ENCODE measurements around the gene KLHL29. TPM values are rescaled to one million over a fixed set of nuclear protein-coding genes. Genes with fewer than 3 reads are reported as not detected.

The KLHL29 gene
- total RNA-seq, 1 donor from 2014 or later = 3.3 TPM

DNA sequence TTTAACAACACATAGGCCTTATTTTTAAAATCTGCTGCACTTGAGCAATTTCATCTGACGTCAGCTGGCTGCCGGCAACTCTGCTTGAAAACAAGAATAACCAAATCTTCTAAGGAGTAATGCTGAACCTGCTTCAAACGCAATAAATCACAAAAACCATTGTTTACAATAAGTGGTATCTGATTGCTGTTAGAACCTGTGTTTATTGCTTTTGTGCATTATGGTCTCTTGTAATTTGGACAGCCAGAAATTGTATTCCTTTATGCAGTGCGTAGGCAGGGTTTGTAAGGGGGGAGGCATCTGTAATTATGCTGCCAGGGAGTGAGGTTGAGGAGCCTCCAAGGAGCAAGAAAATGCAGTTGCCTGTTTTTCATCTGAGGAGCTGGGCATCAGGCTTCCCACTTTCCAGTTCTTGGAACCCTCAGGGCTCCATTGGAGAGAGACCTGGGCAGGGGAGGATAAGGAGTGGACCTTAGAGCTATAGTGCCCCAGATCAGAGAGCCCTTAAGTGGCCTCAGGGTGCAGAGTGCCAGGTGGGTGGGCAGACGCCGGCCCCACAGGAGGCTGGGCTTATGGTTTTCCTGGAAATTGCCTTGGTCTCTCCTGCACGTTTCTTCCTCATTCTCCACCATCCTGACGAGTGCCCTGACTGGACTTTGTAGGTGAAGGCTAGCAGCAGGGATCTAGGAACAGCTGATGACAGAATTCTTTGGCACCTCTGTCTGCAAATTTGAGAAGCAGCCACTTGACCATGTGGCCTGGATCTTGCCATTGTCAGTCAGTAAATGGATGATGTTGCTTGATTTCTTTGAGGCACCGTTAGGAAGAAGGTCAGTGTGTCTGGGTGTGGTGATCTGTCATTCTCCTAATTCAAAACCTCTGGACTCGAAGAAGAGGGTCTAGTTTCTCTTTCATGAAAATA lies 129.2 kb downstream of the KLHL29 start:
- Mint-ChIP-seq H3K36me3 (ENCODE audit: low read depth) (no peaks in the 10 kb centered on the region), H3K27me3 (ENCODE audit: insufficient read depth) (peaks cover 29% of the 10 kb centered on the region), H3K4me1 (ENCODE audit: low read depth) (no peaks in the 10 kb centered on the region), H3K4me3 (no peak overlapping the region), H3K27ac (no peak overlapping the region), H3K9me3 (no peaks in the 10 kb centered on the region)
- DNase-seq (ENCODE audit: low spot score) = no peak
- intact Hi-C loops (cut with micrococcal nuclease) = no loop called here

DNA sequence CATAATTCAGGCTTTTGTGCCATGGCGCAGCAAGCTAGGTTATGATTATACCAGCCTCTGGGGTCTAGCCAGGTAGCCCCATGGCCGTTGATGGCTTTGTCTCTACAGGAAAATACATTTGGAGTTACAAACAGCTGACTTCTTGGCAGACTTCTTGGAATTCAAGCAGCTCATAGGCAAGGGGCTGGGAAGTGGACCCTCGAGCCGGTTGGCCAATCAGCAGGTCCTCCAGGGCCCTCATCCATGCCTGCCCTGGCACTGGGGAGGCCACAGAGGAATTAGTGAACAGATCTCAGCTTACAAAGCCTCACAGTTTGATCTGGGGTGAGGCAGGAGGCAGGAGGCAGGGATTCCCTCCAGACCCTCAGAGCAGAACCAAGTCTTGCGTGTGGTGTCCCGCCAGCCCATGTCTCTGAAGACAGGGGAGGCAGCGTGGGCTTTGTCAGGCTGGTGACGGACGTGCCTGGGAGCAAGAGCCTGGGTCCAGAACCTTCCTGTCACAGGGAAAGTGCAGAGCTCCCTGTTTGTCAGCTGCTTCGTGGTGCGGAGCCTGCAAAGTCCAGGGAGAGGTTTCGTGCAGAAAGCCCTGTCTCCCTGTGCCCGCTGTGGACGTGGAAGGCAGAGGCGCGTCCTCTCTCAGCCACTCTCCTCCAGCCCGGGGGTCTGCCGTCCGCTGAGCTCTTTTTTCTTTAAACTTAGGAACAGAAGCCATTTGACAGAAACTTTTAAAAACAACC lies 131.7 kb downstream of the KLHL29 start:
- H3K9me3 Mint-ChIP-seq = no peaks in the 10 kb centered on the region
- H3K27me3 Mint-ChIP-seq (ENCODE audit: insufficient read depth) = peaks cover 26% of the 10 kb centered on the region
- intact Hi-C loops (cut with micrococcal nuclease) = no loop called here
- H3K27ac Mint-ChIP-seq = no peak overlapping the region
- no peak overlapping the region for H3K4me3 Mint-ChIP-seq
- DNase-seq (ENCODE audit: low spot score) = no peak
- H3K36me3 Mint-ChIP-seq (ENCODE audit: low read depth) = no peaks in the 10 kb centered on the region
- H3K4me1 Mint-ChIP-seq (ENCODE audit: low read depth) = no peaks in the 10 kb centered on the region

DNA sequence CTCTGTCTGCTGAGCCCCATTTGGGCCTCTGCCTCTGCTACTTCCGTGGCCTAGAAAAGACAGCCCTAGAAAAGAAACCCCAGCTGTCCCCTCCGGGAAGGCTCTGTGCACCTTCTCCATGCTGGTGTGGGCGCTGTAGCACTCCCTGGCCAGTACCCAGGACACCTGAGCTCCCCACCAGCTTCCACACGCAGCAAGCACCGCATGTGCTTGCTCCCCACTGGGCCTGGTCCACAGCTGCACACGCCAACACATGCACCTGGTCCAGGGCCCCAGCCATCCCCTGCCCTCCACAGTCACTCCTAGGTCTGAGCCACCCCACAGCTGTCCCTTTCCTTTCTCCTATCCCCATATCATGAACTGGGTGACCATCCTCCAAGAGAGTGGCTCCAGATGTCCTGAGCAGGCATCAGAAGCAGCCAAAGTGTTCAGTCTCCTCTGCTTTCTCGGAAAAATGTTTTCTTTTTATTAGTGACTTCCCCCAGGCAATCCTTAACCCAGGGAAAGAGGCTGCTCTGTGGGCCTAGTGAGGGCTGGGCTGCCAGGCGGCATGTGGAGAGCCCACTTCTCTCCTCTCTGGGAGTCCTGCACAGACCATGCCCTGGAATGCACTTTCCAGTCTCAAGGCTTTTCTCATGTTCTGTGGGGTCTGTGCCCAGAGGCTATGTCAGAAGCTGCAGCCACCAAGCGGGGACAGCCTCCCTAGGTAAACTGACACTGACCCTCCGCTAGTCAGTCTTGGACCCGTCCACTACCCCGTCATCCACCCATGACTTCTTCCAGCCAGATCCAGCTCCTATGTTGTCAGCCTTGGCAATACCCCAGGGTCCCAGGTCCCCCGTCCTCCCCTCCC lies 133.7 kb downstream of the KLHL29 start:
- Mint-ChIP-seq H3K27me3 (ENCODE audit: insufficient read depth) (peaks cover 24% of the 10 kb centered on the region), H3K27ac (no peak overlapping the region), H3K4me3 (no peak overlapping the region), H3K4me1 (ENCODE audit: low read depth) (no peaks in the 10 kb centered on the region), H3K9me3 (no peaks in the 10 kb centered on the region), H3K36me3 (ENCODE audit: low read depth) (no peaks in the 10 kb centered on the region)
- intact Hi-C loops (cut with micrococcal nuclease) = no loop called here
- DNase-seq (ENCODE audit: low spot score) = no peak

DNA sequence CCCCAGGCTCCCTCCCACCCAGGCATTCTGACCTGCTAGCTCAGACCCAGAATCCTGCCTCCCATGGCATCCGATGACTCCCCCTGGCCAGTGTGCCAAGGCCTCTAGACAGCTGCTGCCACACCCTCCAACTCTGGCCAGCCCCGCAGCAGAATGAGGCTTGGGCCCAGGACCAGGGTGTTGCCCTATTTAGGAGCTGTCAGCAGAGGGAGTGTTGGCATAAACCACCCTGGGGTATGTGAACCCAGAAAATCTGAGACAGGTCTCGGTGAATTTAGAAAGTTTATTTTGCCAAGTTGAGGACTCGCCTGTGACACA lies 134.3 kb downstream of the KLHL29 start:
- intact Hi-C loops (cut with micrococcal nuclease) = no loop called here
- no peaks in the 10 kb centered on the region for H3K36me3 Mint-ChIP-seq (ENCODE audit: low read depth)
- H3K4me3 Mint-ChIP-seq = no peak overlapping the region
- H3K27ac Mint-ChIP-seq = no peak overlapping the region
- H3K4me1 Mint-ChIP-seq (ENCODE audit: low read depth) = no peaks in the 10 kb centered on the region
- no peaks in the 10 kb centered on the region for H3K9me3 Mint-ChIP-seq
- no peak for DNase-seq (ENCODE audit: low spot score)
- peaks cover 24% of the 10 kb centered on the region for H3K27me3 Mint-ChIP-seq (ENCODE audit: insufficient read depth)

DNA sequence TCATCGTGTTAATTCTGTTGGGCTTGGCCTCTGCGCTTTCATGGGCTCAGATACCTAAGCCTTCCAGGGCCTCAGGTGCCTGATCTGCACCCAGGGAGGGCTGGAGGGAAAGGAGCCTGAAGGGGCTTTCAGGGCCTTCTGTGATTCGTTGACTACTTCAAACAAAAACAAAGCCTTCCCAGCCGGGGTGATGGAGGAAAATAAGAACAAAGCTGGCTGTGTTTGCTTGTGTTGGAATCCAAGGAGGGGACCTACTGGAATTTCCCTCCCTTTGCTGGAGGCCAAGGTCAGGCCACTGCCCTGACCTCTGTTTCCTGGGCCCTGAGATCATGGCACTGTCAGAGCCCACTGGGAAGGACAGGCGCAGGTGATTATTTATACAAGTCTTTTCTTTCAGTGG lies 135.3 kb downstream of the KLHL29 start:
- no peak for DNase-seq (ENCODE audit: low spot score)
- peaks cover 16% of the 10 kb centered on the region for H3K27me3 Mint-ChIP-seq (ENCODE audit: insufficient read depth)
- no peaks in the 10 kb centered on the region for H3K4me1 Mint-ChIP-seq (ENCODE audit: low read depth)
- H3K36me3 Mint-ChIP-seq (ENCODE audit: low read depth) = no peaks in the 10 kb centered on the region
- H3K27ac Mint-ChIP-seq = no peak overlapping the region
- intact Hi-C loops (cut with micrococcal nuclease) = no loop called here
- H3K4me3 Mint-ChIP-seq = no peak overlapping the region
- no peaks in the 10 kb centered on the region for H3K9me3 Mint-ChIP-seq

DNA sequence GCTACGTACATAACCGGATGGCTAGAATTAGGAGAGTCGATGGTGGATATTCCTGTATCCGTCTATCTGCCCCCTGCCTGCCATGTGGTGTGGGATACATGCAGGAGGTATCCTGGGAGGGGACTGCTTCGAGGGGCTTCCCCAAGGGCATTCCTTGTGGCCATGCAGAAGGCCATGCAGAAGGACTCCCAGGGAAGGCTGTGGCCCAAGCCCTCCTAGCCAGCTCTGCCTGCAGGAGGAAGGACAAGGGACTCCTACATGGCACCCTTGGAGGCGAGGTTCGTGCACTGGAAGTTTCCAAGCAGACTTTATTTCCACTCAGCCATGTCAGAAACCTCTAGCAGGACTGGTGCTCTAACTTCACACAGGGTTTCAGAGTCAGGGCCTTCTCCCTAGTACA lies 136.1 kb downstream of the KLHL29 start:
- no peak for DNase-seq (ENCODE audit: low spot score)
- no peak overlapping the region for H3K27ac Mint-ChIP-seq
- peaks cover 4% of the 10 kb centered on the region for H3K4me1 Mint-ChIP-seq (ENCODE audit: low read depth)
- no peak overlapping the region for H3K4me3 Mint-ChIP-seq
- intact Hi-C loops (cut with micrococcal nuclease) = no loop called here
- peaks cover 15% of the 10 kb centered on the region for H3K27me3 Mint-ChIP-seq (ENCODE audit: insufficient read depth)
- no peaks in the 10 kb centered on the region for H3K36me3 Mint-ChIP-seq (ENCODE audit: low read depth)
- H3K9me3 Mint-ChIP-seq = no peaks in the 10 kb centered on the region

DNA sequence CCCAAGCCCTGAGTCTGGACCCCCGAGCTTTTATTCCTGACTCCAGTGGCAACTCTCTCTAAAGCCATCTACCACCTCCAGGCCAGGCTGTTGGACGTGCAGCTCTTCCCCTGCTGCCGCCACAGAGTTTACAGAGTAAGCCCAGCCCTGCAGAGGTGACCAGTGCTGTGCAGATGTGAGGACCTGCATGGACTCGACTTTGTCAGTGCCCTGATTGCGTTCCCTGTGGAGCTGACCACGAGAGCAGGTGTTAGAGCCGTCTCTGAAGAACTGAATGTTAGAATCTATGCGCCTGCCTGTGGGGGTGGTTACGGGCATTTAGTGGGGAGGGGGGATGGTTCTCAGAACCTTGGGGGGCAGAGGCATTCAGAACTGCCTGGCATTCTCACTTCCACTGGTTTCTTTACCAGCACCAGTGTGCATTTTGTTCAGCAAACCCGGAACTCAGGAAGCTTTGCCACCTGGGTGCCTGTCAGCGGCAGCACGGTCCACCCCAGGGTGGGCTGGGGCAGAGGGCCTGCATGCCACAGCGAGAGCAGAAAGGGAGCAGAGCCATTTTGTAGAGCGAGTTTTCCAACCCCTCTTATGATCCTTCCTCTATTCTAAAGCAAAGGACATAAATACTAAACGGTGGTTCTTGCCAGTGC lies 137.9 kb downstream of the KLHL29 start:
- no peak overlapping the region for H3K4me3 Mint-ChIP-seq
- H3K36me3 Mint-ChIP-seq (ENCODE audit: low read depth) = no peaks in the 10 kb centered on the region
- intact Hi-C loops (cut with micrococcal nuclease) = no loop called here
- peaks cover 6% of the 10 kb centered on the region for H3K4me1 Mint-ChIP-seq (ENCODE audit: low read depth)
- no peak for DNase-seq (ENCODE audit: low spot score)
- H3K9me3 Mint-ChIP-seq = no peaks in the 10 kb centered on the region
- peaks cover 12% of the 10 kb centered on the region for H3K27me3 Mint-ChIP-seq (ENCODE audit: insufficient read depth)
- no peak overlapping the region for H3K27ac Mint-ChIP-seq

DNA sequence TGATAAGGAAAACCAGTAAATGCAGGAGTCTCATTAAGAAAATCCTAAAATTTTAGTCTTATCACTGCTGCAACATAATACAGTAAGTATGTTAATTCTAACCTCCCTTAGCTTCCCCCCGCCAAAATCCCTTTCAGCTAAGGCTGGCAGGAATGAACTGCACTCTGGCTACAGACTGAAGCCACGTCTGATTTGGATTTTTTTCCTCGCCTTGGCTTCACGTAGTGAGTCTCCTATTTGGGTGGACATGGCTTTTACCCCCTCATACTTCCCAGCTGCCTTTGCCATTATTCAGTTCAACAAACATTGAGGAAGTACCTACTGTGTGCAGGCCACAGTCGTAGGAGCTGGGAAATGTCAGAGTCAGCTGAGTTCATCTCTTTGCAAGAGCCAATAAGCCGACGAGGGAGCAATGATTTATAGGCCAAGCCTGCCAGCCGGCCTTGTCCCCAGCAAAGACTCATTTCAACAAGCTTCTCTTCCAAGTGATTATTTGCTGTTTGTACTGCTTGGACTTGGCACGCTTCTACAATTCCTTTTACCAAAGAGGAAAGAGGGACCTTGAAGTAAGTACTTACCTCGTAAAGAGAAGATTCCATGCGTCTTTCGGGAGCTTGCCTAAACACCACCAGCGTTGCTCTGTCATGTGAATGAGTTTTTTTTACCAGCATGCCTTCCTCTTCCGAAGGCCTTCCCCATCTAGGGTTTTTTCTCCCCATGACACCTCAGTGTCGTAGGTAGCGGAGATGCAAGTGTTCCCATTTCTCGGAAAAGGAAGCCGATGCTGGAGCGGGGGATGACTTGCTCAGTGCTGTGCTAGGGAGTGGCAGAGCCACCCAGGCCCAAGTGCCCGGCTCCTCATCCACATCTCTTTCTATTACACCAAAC lies 138.6 kb downstream of the KLHL29 start:
- no peak overlapping the region for H3K27ac Mint-ChIP-seq
- no peak for DNase-seq (ENCODE audit: low spot score)
- peaks cover 11% of the 10 kb centered on the region for H3K27me3 Mint-ChIP-seq (ENCODE audit: insufficient read depth)
- no peaks in the 10 kb centered on the region for H3K9me3 Mint-ChIP-seq
- no peaks in the 10 kb centered on the region for H3K36me3 Mint-ChIP-seq (ENCODE audit: low read depth)
- H3K4me1 Mint-ChIP-seq (ENCODE audit: low read depth) = peaks cover 6% of the 10 kb centered on the region
- H3K4me3 Mint-ChIP-seq = no peak overlapping the region
- intact Hi-C loops (cut with micrococcal nuclease) = no loop called here

DNA sequence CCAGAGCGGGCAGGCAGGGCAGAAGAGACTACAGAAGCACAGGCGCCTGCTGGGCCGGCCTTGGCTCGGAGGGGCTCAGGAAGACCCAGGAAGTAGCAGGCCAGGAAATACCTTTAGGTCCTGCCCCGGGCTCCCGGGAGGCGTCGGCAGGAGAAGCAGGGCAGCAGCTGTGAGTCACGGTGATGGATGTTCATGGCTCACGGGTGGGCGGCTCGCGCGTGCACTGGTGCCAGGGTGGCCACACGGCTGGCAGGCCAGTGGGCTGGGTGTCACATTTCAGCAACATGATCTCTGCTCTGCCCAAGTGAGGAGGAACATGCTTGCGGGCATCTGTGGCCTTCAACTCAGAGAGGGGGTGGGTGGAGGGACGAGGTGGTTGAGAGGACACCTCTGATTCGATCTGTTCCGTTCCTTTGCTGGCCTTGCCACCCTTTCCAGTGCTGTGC lies 139.3 kb downstream of the KLHL29 start:
- no peak for DNase-seq (ENCODE audit: low spot score)
- peaks cover 6% of the 10 kb centered on the region for H3K4me1 Mint-ChIP-seq (ENCODE audit: low read depth)
- no peaks in the 10 kb centered on the region for H3K9me3 Mint-ChIP-seq
- H3K36me3 Mint-ChIP-seq (ENCODE audit: low read depth) = no peaks in the 10 kb centered on the region
- intact Hi-C loops (cut with micrococcal nuclease) = no loop called here
- H3K27me3 Mint-ChIP-seq (ENCODE audit: insufficient read depth) = peaks cover 7% of the 10 kb centered on the region
- H3K27ac Mint-ChIP-seq = no peak overlapping the region
- no peak overlapping the region for H3K4me3 Mint-ChIP-seq

DNA sequence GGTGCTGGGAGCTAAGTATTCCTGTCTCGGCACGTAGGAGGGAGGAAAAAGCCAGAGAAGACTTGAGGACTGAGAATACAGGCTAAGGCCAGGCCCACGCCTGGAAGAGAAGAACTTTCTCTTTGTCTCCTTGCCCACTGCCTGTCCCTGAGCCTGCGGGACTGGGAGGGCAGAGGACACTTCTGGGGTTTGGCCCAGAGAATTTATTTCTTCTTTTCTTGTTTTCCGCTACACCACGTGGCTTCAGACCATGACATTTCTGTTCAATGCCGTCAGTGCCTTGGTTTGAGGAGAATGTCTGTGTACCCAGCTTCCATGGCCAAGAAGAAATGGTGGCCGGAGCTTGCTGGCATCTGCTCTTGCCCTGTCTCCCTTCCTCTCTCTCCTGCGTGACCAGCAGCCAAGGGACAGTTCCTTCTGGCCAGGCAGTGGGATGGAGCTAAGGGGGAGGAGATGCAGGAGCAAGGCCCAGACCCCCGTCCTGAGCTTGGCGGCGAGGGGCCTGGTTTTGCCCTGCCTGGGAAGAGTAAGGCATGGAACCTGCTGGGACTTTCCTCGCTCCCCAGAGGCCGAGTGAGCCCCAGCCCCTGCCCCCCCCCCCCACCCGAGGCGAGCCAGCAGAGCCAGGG lies 140.3 kb downstream of the KLHL29 start:
- peaks cover 6% of the 10 kb centered on the region for H3K4me1 Mint-ChIP-seq (ENCODE audit: low read depth)
- no peak overlapping the region for H3K27ac Mint-ChIP-seq
- no peaks in the 10 kb centered on the region for H3K9me3 Mint-ChIP-seq
- no peak for DNase-seq (ENCODE audit: low spot score)
- H3K36me3 Mint-ChIP-seq (ENCODE audit: low read depth) = no peaks in the 10 kb centered on the region
- intact Hi-C loops (cut with micrococcal nuclease) = no loop called here
- no peak overlapping the region for H3K4me3 Mint-ChIP-seq
- H3K27me3 Mint-ChIP-seq (ENCODE audit: insufficient read depth) = peaks cover 10% of the 10 kb centered on the region

DNA sequence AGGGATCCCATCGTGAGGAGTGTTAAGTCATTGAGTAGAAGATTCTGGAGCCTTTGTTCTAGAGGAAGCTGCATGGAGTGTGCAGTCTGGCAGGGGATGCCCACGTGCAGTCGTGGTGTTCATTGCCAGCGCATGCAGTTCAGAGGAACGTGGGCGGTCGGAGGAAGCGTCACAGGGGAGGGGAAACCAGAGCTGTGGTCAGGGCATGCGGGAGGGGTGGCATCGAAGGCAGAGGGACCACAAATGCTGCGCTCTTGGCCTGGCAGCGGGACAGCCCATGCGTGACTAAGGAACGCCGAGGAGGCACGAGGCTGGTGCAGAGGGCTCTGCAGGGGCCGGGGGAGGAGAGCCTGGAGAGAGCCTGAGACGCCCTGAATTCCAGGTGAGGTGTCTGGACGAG lies 141.1 kb downstream of the KLHL29 start:
- Mint-ChIP-seq H3K9me3 (no peaks in the 10 kb centered on the region), H3K27me3 (ENCODE audit: insufficient read depth) (peaks cover 12% of the 10 kb centered on the region), H3K4me1 (ENCODE audit: low read depth) (peaks cover 6% of the 10 kb centered on the region), H3K27ac (no peak overlapping the region), H3K36me3 (ENCODE audit: low read depth) (no peaks in the 10 kb centered on the region), H3K4me3 (no peak overlapping the region)
- DNase-seq (ENCODE audit: low spot score) = no peak
- intact Hi-C loops (cut with micrococcal nuclease) = no loop called here
